Stimulated activated CD8-positive, alpha-beta memory T cell treated with anti-CD3 and anti-CD28 coated beads, Interleukin-4, amount 100 ng/mL, for 1 hour (primary cell): ENCODE results near the gene DAZAP1.
"Not testable (repeated sequence)": the region's sequence is repeated elsewhere in the genome, so short reads cannot be mapped to it uniquely, and the experiment has no call there.

ENCODE experiments used
- DNase-seq, 2 donors: peaks; one replicate each; pipeline ENCODE4 v3.0.0-alpha.2; 2020; ENCODE audit warnings: low read depth in 2 of 2, low spot score in 1 of 2

DAZAP1 gene

DNA sequence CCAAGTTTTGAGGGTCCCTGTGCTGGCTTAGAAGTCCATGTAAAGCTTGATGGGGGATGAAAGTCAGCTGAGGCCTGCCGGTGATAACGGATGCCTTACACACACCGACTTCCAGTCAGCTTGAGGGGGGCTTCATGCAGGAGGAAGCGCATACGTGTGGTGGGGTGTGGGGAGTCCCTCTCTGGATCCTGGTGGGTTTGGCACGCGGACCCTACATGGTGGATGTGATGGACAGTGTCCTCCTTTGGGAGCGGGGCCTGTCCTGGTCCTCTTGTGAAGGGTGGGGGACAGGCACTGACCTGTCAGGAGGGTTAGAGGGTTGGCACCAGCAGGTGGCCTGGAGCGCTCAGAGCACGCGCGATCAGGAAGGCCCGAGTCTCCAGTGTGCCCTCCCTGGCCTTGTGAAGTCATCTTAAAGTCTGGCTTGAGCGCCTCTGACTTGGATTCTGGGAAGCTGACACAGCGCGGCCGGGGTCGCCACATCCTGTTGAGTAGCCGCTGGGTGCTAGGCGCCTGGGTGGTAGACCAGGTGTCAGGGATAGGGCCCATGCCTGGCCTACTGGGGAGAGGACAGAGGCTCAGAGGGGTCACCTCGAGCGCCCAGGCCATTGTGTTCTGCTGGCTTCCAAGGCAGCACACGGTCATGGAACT is 2.9 kb downstream of the DAZAP1 start:
- DNase-seq: no peak

GRCh38 chr19:1410789-1411188 is 3.4 kb downstream of the DAZAP1 start:
- no peak for DNase-seq

- no peak for DNase-seq
Observed at GRCh38 chr19:1411255-1412191, 4.1 kb downstream of the DAZAP1 start.

- no peak for DNase-seq
Observed at GRCh38 chr19:1412323-1412923, 5.0 kb downstream of the DAZAP1 start.

GRCh38 chr19:1412995-1413800 is 5.8 kb downstream of the DAZAP1 start:
- no peak for DNase-seq

DNA sequence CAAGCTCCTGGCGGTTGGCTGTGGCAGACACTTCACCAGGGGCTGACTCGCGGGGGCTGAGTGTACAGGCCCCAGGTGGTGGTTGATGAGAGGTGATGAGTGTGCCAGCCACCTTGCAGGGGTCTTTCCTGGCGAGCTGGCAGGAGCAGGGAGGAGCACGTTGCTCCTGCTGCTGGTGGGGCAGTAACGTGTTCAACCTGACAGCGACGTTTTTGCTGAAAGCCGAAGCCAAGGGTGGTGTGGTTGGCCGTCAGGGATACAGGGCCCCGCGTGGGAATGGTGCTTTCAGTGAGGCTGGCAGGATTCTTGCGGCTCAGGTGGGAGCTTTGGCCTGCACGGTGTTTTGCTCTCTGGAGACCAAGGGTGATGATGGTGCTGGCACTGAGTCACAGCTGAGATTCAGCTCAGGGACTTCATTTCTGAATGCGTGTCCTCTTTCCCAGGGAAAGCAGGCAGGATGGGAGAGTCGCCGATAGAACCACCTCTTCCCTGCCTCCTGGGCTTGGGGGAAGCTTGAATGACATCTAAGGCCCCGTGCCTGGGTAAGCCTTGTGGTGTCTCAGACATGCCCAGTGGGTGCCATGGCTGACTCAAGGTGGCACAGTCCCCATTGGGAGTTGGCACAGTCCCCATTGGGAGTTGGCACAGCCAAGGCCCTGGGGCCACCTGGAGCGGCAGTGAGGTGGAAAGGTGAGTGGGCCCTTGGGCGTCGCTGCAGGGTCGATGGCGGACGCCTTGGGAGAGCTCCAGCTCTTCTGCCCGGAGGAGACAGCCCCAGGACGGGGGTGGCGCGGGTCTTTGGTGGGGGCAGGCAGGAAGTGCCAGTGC is 8.8 kb downstream of the DAZAP1 start:
- no peak for DNase-seq

DNA sequence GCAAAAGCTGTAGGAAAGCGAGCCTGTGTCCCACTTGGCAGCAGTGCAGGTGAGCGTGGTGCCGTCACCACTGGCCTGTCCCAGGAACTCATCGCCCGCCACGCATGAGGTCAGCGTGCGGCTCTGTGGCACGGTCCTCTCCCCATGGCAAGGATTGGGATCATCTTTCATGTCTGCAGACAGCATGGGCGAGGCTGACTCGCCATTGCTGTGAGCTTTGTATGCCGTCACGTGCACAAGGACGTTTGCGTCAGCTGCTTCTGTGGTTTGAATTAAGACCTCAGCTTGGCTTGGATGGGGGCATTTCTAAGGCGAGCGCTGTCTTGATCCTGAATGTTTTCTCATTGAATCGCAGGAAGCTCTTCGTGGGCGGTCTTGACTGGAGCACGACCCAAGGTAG is 9.8 kb downstream of the DAZAP1 start:
- DNase-seq: no peak

DNA sequence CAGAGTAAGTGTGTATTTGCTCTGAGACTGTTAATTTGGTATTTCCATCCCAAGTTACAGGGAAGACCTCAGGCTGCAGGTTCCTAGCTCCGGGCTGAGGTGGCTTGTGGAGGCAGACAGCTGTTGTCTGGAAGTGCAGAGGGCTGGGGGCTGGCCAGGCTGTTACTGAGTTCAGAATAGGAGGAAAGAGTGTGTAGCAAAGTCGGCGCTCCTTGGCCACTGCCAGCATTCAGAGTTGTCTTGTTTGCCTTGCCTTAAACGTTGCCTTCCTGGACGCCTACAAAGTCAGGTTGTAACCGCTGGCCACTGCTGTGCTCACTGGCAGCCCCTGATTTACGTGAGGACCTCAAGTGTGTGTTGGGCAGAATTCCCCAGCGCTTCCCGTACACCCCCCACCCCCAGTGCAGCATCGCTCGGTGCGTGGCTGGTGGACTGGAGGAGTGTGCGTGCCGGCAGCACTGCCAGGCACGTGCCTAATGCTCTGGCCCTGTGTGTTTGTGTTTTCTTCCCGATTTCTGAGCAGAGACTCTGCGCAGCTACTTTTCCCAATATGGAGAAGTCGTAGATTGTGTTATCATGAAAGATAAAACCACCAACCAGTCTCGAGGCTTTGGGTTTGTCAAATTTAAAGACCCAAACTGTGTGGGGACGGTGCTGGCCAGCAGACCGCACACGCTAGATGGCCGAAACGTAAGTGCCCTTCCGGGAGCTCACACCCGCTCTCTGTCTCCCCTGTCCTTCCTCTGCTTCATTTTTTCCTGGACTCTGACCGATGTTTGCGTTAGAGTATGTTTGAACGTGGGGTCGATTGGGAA is 10.5 kb downstream of the DAZAP1 start:
- DNase-seq: no peak

GRCh38 chr19:1418496-1418775 is 11.1 kb downstream of the DAZAP1 start:
- DNase-seq: no peak

GRCh38 chr19:1418951-1419738 is 11.8 kb downstream of the DAZAP1 start:
- no peak for DNase-seq

DNA sequence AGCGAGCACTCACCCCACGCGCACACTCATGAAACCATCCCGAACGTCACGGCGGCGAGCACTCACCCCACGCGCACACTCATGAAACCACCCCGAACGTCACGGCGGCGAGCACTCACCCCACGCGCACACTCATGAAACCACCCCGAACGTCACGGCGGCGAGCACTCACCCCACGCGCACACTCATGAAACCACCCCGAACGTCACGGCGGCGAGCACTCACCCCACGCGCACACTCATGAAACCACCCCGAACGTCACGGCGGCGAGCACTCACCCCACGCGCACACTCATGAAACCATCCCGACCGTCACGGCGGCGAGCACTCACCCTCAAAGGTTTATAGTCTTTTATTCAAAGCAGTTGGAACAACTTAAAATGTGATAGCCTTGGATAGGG is 12.7 kb downstream of the DAZAP1 start:
- not testable (repeated sequence) for DNase-seq

- no peak for DNase-seq
Observed at GRCh38 chr19:1420590-1420989, 13.2 kb downstream of the DAZAP1 start.

DNA sequence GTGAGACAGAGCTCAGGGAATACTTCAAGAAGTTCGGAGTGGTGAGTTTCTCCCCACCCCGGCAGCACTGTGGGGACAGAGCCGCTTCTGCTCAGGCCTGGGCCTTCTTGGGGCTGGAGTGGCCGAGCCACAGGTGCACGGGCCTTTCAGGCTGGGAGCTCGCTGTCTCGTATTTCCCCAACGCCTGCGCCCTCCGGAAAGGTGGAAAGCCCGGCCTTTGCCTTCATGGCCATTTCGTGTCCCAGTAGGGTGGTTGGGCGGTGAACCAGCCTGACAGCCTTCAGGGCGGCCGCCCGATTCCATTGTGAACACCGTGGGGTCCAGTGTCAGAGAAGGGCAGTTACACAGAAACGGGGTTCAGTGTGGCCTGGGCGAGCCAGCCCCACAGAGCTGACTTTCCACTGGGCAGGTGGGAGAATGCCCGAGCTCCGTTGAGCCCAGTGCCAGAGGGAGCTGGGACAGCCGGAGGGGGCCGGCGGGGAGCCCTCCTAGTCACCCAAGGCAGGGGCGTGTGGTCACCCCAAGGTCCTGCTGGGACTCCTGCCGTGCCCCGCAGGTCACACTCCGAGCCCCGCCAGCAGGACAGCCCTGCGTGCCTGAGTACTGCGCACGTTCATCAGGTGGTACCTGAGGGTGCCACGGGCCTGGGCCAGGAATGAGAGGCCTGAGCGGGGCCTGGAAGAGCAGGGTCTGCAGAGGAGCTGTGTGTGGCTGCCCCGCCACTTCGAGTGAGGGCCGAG is 14.0 kb downstream of the DAZAP1 start:
- no peak for DNase-seq

DNA sequence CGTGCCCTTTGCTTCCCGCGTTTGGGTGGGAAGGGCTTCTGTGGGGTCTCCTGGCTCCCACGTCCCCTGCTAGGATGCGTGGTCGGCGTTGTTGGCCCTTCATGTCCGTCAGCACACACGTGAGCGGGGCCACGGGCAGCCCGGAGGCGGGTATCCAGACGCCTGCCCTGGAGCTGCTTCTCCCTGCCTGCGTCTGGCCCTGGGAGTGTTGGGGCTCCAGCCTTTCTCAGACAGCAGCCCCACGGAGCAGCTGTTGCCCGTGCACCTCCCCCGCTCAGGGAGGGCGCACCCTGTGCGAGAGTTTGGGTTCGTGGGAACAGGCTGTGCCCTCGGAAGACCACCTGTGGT is 14.5 kb downstream of the DAZAP1 start:
- DNase-seq: no peak

GRCh38 chr19:1422360-1422759 is 15.0 kb downstream of the DAZAP1 start:
- DNase-seq: no peak

DNA sequence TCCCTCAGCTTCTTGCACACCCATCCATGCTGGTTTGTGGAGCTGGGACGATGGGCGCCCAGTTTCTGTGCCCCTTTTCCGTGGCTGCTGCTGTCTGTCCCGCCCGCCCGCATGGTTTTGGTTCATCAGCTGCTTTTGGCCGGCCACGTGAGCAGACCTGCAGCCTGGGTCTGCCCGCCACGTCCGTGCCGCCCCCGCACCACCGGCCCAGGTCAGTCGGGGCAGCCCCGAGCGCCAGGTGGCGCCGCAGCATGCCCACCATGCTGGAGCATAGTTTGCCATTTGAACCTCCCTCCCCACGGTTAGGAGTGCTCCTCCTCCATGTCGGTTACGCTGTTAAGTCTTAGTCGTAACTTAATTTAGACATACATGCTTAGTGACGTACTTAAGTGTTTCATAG is 15.6 kb downstream of the DAZAP1 start:
- no peak for DNase-seq

- DNase-seq: no peak
Observed at GRCh38 chr19:1423436-1424191, 16.2 kb downstream of the DAZAP1 start.
